Muscle of leg (tissue), 11 donors: ENCODE data around the gene PAFAH1B2. TPM values are rescaled to one million over a fixed set of nuclear protein-coding genes. Genes with fewer than 3 reads are reported as not detected.

ENCODE experiments used
- DNase-seq: peaks from one replicate; pipeline ENCODE4 v3.0.0; 2013
- H3K27ac ChIP-seq: one replicate; pipeline ENCODE4 v1.5.1; 2013; ENCODE audit warnings: mild to moderate bottlenecking, low read length, control low read depth
- H3K27me3 ChIP-seq: one replicate; pipeline ENCODE4 v1.6.1; 2013; ENCODE audit warnings: low read length; ENCODE audit not compliant: control insufficient read depth, insufficient read depth
- H3K36me3 ChIP-seq: one replicate; pipeline ENCODE4 v1.6.1; 2013; ENCODE audit warnings: low read length; ENCODE audit not compliant: control insufficient read depth, insufficient read depth
- H3K4me1 ChIP-seq: one replicate; pipeline ENCODE4 v1.6.1; 2013; ENCODE audit warnings: low read length; ENCODE audit not compliant: control insufficient read depth, insufficient read depth
- H3K4me3 ChIP-seq: one replicate; pipeline ENCODE4 v1.5.1; 2013; ENCODE audit warnings: low read length, control low read depth
- H3K9me3 ChIP-seq: replicated peaks from 2 replicates; pipeline ENCODE4 v1.6.1; 2013; ENCODE audit warnings: low read depth, low read length; ENCODE audit not compliant: control insufficient read depth
- WGBS: methylation state at CpG from one replicate; pipeline ENCODE4 v1.1.5; 2013; ENCODE audit warnings: missing lambda C conversion rate; ENCODE audit not compliant: insufficient coverage; 5-methylcytosine and 5-hydroxymethylcytosine counted together
- polyA plus RNA-seq, 8 donors: library from polyadenylated mRNA; unstranded; fragments of 120-200 nt; gene quantifications; one replicate each; pipeline versions ENCODE4 v1.2.1 to v1.2.3, GENCODE V29; 2013; ENCODE audit warnings: inconsistent platforms in 1 of 8, low replicate concordance in 1 of 8; ENCODE audit not compliant: insufficient read length in 8 of 8, insufficient read depth in 1 of 8
- total RNA-seq: library from RNA; stranded (reverse); fragments of 120-200 nt; gene quantifications from one replicate; pipeline ENCODE4 v1.2.4, GENCODE V29; 2013

The PAFAH1B2 gene
- total and polyA plus RNA-seq, 9 donors: 33.2 to 59.8 (median 49.6) TPM

- Histone ChIP-seq H3K4me1 (peaks cover 5% of the 10 kb centered on the region), H3K4me3 (no peak overlapping the region), H3K36me3 (peaks cover 7% of the 10 kb centered on the region), H3K9me3 (no peaks in the 10 kb centered on the region), H3K27ac (no peak overlapping the region), H3K27me3 (no peaks in the 10 kb centered on the region)
- DNase-seq: peak; percentile 29
- 87% methylated on average over 10 of the region's 14 CpGs for WGBS
Measured at GRCh38 chr11:117172724-117173421, 28.8 kb downstream of the PAFAH1B2 start.

- DNase-seq: peak; percentile 3
- H3K27me3 ChIP-seq: no peaks in the 10 kb centered on the region
- H3K36me3 ChIP-seq: peaks cover 5% of the 10 kb centered on the region
- no peak overlapping the region for H3K27ac ChIP-seq
- WGBS: 61% methylated on average over 6 of the region's 7 CpGs
- H3K4me3 ChIP-seq: no peak overlapping the region
- H3K9me3 ChIP-seq: no peaks in the 10 kb centered on the region
- peaks cover 17% of the 10 kb centered on the region for H3K4me1 ChIP-seq
Measured at GRCh38 chr11:117175104-117175503, 31.0 kb downstream of the PAFAH1B2 start.

- peak; percentile 2 for DNase-seq
- WGBS: 75% methylated on average over 5 of the region's 5 CpGs
Measured at GRCh38 chr11:117175781-117176180, 31.7 kb downstream of the PAFAH1B2 start.

GRCh38 chr11:117176186-117176585 lies 32.1 kb downstream of the PAFAH1B2 start:
- Histone ChIP-seq H3K27ac (no peak overlapping the region), H3K9me3 (no peaks in the 10 kb centered on the region), H3K36me3 (peaks cover 2% of the 10 kb centered on the region), H3K4me1 (peaks cover 28% of the 10 kb centered on the region), H3K27me3 (no peaks in the 10 kb centered on the region), H3K4me3 (no peak overlapping the region)
- no CpG with 5 or more reads among the region's 1 CpG for WGBS
- peak; percentile 7 for DNase-seq

More at GRCh38 chr11:117175781-117176180, 31.7 kb downstream of the PAFAH1B2 start:
- Histone ChIP-seq H3K4me1 (peaks cover 24% of the 10 kb centered on the region), H3K27me3 (no peaks in the 10 kb centered on the region), H3K27ac (no peak overlapping the region), H3K9me3 (no peaks in the 10 kb centered on the region), H3K4me3 (no peak overlapping the region), H3K36me3 (peaks cover 5% of the 10 kb centered on the region)

- Histone ChIP-seq H3K4me3 (peak overlapping the region; percentile 84), H3K27ac (peak overlapping the region; percentile 89)
- WGBS: 94% methylated on average over 2 of the region's 10 CpGs
Measured at GRCh38 chr11:117177534-117178209, 33.6 kb downstream of the PAFAH1B2 start.

GRCh38 chr11:117178210-117179034 lies 34.3 kb downstream of the PAFAH1B2 start, which contains the start of gene SIDT2:
TSS of gene SIDT2 (plus strand) at chr11:117178743. CDS start at chr11:117179264, 521 bp downstream.
- H3K36me3 ChIP-seq: peaks cover 15% of the 10 kb centered on the region
- H3K4me1 ChIP-seq: peaks cover 27% of the 10 kb centered on the region
- no peaks in the 10 kb centered on the region for H3K9me3 ChIP-seq
- peak within 1 kb of the TSS; percentile 84 for H3K4me3 ChIP-seq
- DNase-seq: peak; percentile 99
- H3K27ac ChIP-seq: peak within 1 kb of the TSS; percentile 89
- under 1% methylated on average over 36 of the region's 51 CpGs for WGBS
- no peaks in the 10 kb centered on the region for H3K27me3 ChIP-seq

More at GRCh38 chr11:117177534-117178209, 33.6 kb downstream of the PAFAH1B2 start:
- no peaks in the 10 kb centered on the region for H3K9me3 ChIP-seq
- peaks cover 15% of the 10 kb centered on the region for H3K36me3 ChIP-seq
- DNase-seq: peak; percentile 1
- no peaks in the 10 kb centered on the region for H3K27me3 ChIP-seq
- peaks cover 32% of the 10 kb centered on the region for H3K4me1 ChIP-seq

- Histone ChIP-seq H3K27me3 (no peaks in the 10 kb centered on the region), H3K36me3 (peaks cover 21% of the 10 kb centered on the region), H3K4me1 (peaks cover 27% of the 10 kb centered on the region), H3K27ac (peak overlapping the region; percentile 89), H3K9me3 (no peaks in the 10 kb centered on the region), H3K4me3 (peak overlapping the region; percentile 84)
- WGBS: under 1% methylated on average over 26 of the region's 39 CpGs
- peak; percentile 65 for DNase-seq
Measured at GRCh38 chr11:117179048-117179999, 35.2 kb downstream of the PAFAH1B2 start.

- H3K36me3 ChIP-seq: peaks cover 24% of the 10 kb centered on the region
- 50% methylated on average over 2 of the region's 4 CpGs for WGBS
- no peaks in the 10 kb centered on the region for H3K27me3 ChIP-seq
Measured at GRCh38 chr11:117180020-117180419, 35.9 kb downstream of the PAFAH1B2 start.

More at GRCh38 chr11:117180020-117180419, 35.9 kb downstream of the PAFAH1B2 start:
- H3K4me1 ChIP-seq: peaks cover 27% of the 10 kb centered on the region
- peak overlapping the region; percentile 84 for H3K4me3 ChIP-seq
- peak overlapping the region; percentile 89 for H3K27ac ChIP-seq
- peak; percentile 43 for DNase-seq
- H3K9me3 ChIP-seq: no peaks in the 10 kb centered on the region
